GM10847 (cell line): ENCODE results near the gene VIPR2.

Experiments used
- POLR2A ChIP-seq: IDR thresholded peaks from 2 replicates; pipeline ENCODE4 v1.6.1; 2011; ENCODE audit not compliant: insufficient read length; ENCODE audit errors: extremely low read depth

VIPR2 gene

GRCh38 chr7:159091480-159092475, 52.9 kb downstream of the VIPR2 start:
- TF ChIP-seq POLR2A: no peak

DNA sequence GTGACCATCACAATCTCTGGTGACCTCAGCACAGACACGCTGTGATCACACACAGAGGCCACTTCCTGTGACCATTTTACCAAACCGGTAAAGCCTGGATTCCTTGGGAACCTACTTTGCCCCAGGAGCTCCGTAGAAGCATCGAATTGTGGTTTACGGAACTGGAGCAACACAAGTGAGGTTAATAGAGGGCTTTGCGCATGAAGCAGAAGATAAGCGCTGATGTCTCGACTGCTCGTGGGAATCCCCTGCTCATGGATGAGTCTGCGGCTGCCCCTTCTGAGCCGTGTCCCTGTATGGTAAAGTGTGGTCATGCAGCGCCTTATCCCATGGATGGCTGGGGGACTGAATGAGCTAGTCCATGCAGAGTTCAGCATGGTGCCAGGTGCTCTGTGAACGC, 53.6 kb downstream of the VIPR2 start:
- TF ChIP-seq POLR2A: no peak

DNA sequence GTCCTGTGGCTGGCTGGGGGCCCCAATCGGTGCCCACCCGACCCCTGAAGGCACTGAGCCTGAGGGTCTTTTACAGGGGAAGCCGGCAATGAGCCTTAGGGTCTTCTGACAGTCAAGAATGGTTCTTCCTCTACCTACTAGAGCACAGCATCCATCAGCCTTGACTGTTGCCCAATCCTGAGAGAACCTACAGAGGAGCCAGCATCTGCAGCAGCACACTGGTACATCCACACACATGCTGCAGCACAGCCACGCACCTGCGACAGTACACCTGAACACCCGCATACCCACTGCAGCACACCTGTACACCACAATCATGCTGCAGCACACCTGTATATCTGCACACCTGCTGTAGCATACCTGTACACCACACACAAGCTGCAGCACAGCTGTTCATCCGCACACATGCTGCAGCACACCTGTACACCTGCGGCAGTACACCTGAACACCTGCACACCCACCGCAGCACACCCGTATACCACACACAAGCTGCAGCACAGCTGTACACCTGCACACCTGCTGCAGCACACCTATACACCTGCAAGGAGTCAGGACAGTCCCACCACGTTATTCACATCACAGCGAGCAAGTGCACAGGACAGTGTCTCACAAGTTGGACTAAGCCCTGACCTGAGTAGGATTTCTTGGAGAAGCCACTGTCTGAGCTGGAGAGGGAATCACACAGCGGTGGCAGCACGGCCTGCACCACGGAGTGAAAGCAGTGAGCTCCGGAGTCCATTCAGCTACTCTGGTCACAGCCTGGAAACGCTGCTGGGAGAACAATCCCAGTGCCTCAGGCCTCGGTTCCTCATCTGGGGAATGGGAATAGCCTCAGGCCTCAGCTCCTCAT, 56.4 kb downstream of the VIPR2 start:
- no peak for TF ChIP-seq POLR2A

GRCh38 chr7:159086301-159086925, 58.3 kb downstream of the VIPR2 start:
- TF ChIP-seq POLR2A: no peak

- no peak for TF ChIP-seq POLR2A
Observed at GRCh38 chr7:159084069-159084801, 60.4 kb downstream of the VIPR2 start.

DNA sequence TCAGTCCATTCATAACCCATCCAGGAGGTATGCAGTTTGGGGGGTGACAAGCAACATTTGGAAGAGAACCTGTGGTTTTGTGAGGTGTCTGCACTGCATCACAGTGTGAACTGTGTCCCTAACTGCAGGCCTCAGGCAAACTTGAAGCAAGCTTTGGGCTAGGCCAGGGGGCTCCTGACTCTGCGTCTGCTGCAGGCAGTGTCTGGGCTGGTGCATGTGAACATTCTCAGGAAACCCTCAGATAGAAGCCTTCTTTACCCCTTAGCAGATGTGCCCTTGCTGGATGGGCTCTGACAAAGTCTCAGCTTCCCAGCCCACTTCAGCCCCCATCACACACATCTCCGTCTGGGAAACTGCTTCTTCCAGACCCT, 61.0 kb downstream of the VIPR2 start:
- no peak for TF ChIP-seq POLR2A

DNA sequence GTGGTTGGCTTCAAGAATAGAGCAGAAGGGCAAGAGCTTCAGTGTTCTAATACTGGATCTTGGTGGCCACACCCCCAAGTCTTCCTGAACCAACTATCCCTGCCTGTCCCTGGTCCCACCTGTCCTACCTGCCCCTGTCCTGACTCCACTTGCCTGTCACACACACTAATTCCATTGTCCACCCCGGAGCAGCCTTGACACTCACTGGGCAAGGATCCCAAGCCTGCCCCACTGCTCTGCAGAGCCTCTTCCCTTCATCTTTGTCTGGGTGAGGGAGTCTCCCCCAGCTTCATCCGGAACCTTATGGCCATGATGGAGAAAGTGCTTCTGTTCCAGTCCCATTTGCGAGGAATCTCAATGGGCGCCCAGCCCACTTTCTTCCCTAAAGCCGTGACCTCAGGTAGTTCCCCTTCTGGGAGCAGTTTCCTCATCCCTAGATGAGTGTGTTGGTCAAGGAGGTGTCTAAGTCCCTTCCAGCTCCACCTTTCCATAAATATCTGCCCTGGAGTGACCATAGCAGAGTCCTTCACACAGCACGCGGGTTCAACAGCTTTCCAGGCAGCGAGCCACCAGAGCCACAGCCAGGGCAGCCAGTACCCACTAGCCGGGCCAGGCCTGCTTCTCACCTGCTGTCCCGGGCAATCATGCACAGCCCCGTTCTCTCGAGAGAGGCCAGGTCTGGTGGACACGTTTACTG, 61.5 kb downstream of the VIPR2 start:
- TF ChIP-seq POLR2A: no peak

DNA sequence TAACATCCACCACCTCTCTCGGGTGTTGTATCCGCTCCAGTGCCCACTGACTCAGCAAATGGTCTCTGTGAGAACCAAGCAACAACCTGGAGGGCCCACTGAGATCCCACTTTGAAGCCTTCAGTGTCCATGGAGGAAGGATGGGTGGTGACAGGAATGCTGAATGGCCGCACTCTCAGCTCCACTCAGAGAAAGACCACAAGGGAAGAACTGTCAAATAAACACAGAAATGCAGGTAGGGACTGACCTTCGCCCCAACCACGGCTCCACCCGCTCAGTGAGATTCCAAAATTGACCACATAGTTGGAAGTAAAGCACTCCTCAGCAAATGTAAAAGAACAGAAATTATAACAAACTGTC, 65.8 kb downstream of the VIPR2 start:
- no peak for TF ChIP-seq POLR2A

- TF ChIP-seq POLR2A: no peak
Observed at GRCh38 chr7:159078193-159078910, 66.3 kb downstream of the VIPR2 start.

DNA sequence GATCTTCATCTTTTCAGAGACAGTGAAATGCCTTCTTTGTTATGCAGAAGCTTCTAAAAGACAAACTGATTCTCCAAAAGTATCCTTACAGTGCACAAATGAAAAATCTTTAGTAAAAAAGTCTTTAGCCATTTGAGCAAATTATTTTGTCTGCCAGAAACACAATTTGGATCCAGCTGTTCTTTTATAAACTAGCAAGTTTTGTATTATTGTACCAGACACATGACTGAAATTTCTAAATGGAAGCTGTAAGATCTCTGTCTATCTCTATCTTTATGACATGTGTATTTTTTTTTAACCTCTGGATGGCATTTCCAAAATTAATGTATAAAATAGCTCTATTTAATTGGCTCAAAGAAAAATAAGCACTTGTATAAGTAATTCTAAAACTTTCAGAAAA, 68.3 kb downstream of the VIPR2 start:
- TF ChIP-seq POLR2A: no peak

GRCh38 chr7:159075563-159076238, 69.0 kb downstream of the VIPR2 start:
- no peak for TF ChIP-seq POLR2A

DNA sequence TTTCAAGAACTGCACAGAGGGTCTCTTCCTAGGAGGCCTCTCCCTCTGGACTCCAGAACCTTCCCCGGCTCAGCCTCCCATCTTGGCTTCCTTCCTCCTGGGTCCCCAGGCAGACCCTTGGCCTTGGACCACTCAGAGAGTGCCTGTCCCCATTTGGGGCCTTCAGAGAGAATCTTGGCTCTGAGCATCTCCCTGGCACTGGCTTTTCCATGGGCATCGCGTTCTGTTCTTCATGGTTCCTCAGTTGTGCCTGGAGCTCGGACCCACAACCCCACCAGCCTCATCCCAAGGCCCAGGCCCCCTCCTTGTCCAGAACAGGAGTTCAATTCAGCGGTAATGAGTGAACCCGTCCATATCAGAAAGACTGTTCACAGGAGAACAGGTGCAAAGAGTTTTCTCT, 73.4 kb downstream of the VIPR2 start:
- TF ChIP-seq POLR2A: no peak
